ENCODE data around the gene TMEM43.

DNA sequence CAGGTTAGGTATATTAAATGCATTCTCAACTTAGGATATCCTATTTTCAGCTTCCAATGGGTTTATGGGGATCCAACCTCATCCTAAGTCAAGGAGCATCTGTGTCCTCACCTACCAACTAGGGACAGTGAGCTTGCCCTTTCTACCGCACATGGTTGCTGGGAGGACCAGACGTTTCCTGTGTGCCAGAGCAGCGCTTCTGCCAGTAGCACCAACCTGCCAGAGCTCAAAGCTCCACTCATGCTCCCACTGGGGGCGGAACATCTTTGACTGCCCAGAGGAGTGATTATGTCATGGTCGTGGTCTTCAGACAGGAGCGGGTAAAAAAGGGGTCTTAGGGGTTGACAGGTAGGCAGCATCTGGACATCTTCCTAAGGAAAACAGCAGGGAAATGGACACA lies 28.8 kb downstream of the TMEM43 start:
- TF ChIP-seq, protein P1, sequence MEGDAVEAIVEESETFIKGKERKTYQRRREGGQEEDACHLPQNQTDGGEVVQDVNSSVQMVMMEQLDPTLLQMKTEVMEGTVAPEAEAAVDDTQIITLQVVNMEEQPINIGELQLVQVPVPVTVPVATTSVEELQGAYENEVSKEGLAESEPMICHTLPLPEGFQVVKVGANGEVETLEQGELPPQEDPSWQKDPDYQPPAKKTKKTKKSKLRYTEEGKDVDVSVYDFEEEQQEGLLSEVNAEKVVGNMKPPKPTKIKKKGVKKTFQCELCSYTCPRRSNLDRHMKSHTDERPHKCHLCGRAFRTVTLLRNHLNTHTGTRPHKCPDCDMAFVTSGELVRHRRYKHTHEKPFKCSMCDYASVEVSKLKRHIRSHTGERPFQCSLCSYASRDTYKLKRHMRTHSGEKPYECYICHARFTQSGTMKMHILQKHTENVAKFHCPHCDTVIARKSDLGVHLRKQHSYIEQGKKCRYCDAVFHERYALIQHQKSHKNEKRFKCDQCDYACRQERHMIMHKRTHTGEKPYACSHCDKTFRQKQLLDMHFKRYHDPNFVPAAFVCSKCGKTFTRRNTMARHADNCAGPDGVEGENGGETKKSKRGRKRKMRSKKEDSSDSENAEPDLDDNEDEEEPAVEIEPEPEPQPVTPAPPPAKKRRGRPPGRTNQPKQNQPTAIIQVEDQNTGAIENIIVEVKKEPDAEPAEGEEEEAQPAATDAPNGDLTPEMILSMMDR (IDR thresholded peaks at IDR 0.05; ENCODE audit: insufficient read depth, low read length) = no peak
- no peak for TF ChIP-seq POLR2AphosphoS5 (IDR thresholded peaks at IDR 0.05; ENCODE audit: low read depth)

Measured in HL-60 (cell line).